ENCODE data around the gene ZNFX1.
"Not testable (repeated sequence)": the region's sequence is repeated elsewhere in the genome, so short reads cannot be mapped to it uniquely, and the experiment has no call there.

The ZNFX1 gene

GRCh38 chr20:49248879-49249665, 28.8 kb downstream of the ZNFX1 start:
- DNase-seq (ENCODE audit: low read depth in 2 of 2): no peak

- no peak for DNase-seq (ENCODE audit: low read depth in 2 of 2)
Measured at GRCh38 chr20:49248301-49248700, 29.6 kb downstream of the ZNFX1 start.

- no peak for DNase-seq (ENCODE audit: low read depth in 2 of 2)
Measured at GRCh38 chr20:49247792-49248191, 30.1 kb downstream of the ZNFX1 start.

GRCh38 chr20:49247169-49247723, 30.6 kb downstream of the ZNFX1 start:
- no peak for DNase-seq (ENCODE audit: low read depth in 2 of 2)

GRCh38 chr20:49245921-49246740, 31.7 kb downstream of the ZNFX1 start:
- no peak for DNase-seq (ENCODE audit: low read depth in 2 of 2)

- no peak for DNase-seq (ENCODE audit: low read depth in 2 of 2)
Measured at GRCh38 chr20:49237531-49237930, 40.3 kb downstream of the ZNFX1 start.

- DNase-seq (ENCODE audit: low read depth in 2 of 2): no peak
Measured at GRCh38 chr20:49236301-49236700, 41.6 kb downstream of the ZNFX1 start.

- no peak for DNase-seq (ENCODE audit: low read depth in 2 of 2)
Measured at GRCh38 chr20:49234831-49235230, 43.0 kb downstream of the ZNFX1 start.

GRCh38 chr20:49233226-49233625, 44.6 kb downstream of the ZNFX1 start:
- no peak for DNase-seq (ENCODE audit: low read depth in 2 of 2)

GRCh38 chr20:49231471-49231870, 46.4 kb downstream of the ZNFX1 start:
- DNase-seq (ENCODE audit: low read depth in 2 of 2): no peak

GRCh38 chr20:49230561-49231133, 47.2 kb downstream of the ZNFX1 start:
- no peak for DNase-seq (ENCODE audit: low read depth in 2 of 2)

GRCh38 chr20:49230021-49230420, 47.8 kb downstream of the ZNFX1 start:
- DNase-seq (ENCODE audit: low read depth in 2 of 2): no peak

GRCh38 chr20:49229381-49229780, 48.5 kb downstream of the ZNFX1 start:
- no peak for DNase-seq (ENCODE audit: low read depth in 2 of 2)

- DNase-seq (ENCODE audit: low read depth in 2 of 2): no peak
Measured at GRCh38 chr20:49228676-49229075, 49.2 kb downstream of the ZNFX1 start.

GRCh38 chr20:49225896-49226295, 52.0 kb downstream of the ZNFX1 start:
- DNase-seq (ENCODE audit: low read depth in 2 of 2): no peak

- no peak for DNase-seq (ENCODE audit: low read depth in 2 of 2)
Measured at GRCh38 chr20:49219924-49220831, 57.7 kb downstream of the ZNFX1 start.

- DNase-seq (ENCODE audit: low read depth in 2 of 2): peak; percentile 96
Measured at GRCh38 chr20:49219091-49219923, 58.5 kb downstream of the ZNFX1 start, which contains the start of gene DDX27. Gene DDX27 (plus strand): TSS chr20:49219416. CDS start chr20:49219449, 33 bp downstream.

GRCh38 chr20:49218739-49219090, 59.1 kb downstream of the ZNFX1 start:
- DNase-seq (ENCODE audit: low read depth in 2 of 2): not testable (repeated sequence)

- DNase-seq (ENCODE audit: low read depth in 2 of 2): peak; percentile 61 to 71
Measured at GRCh38 chr20:49216991-49217578, 60.8 kb downstream of the ZNFX1 start.

GRCh38 chr20:49215232-49215631, 62.6 kb downstream of the ZNFX1 start:
- no peak for DNase-seq (ENCODE audit: low read depth in 2 of 2)
